Erythroblast (primary cell): ENCODE results near the gene INPP4B.

ENCODE experiments used
- GATA1 ChIP-seq: IDR thresholded peaks from 2 replicates; pipeline ENCODE4 v1.6.1; 2011; ENCODE audit warnings: low read depth, mild to moderate bottlenecking, control low read depth, low read length, moderate library complexity
- POLR2A ChIP-seq: IDR thresholded peaks from 2 replicates; pipeline ENCODE4 v1.6.1; 2011; ENCODE audit warnings: mild to moderate bottlenecking, low read length

GRCh38 chr4:142463206-142463605 is 382.9 kb downstream of the INPP4B start:
- no peak for TF ChIP-seq POLR2A
- no peak for TF ChIP-seq GATA1
